WTC11 (cell line): ENCODE data around the gene SHOC2. TPM values are rescaled to one million over a fixed set of nuclear protein-coding genes. Genes with fewer than 3 reads are reported as not detected.

Experiments
- ATAC-seq: fragments of 200-7000 bp; cut with Tn5 transposase; 2 replicates; pipeline ENCODE4 v1.10.0; 2021; ENCODE audit warnings: mild to moderate bottlenecking, moderate library complexity
- CTCF ChIA-PET: fragments of 300-600 bp; sonication (Branson Sonifier 250); formaldehyde crosslinking; loops from one replicate; lab custom pipeline; 2021; ENCODE audit warnings: antibody characterized with exemption; lab: Charles Lee
- POLR2A ChIA-PET: fragments of 350-600 bp; sonication (Branson Sonifier 250); formaldehyde crosslinking; loops from one replicate; lab custom pipeline; 2021; ENCODE audit warnings: antibody characterized with exemption; lab: Charles Lee
- DNase-seq: peaks from one replicate; pipeline ENCODE4 v3.0.0; 2021; ENCODE audit warnings: low spot score
- H3K27ac Mint-ChIP-seq: 2 replicates; pipeline ENCODE4 v1.8.0; 2021; ENCODE audit warnings: mixed read lengths
- H3K27me3 Mint-ChIP-seq: 2 replicates; pipeline ENCODE4 v1.8.0; 2021; ENCODE audit warnings: low read depth, mild to moderate bottlenecking, moderate library complexity, mixed read lengths
- H3K36me3 Mint-ChIP-seq: 2 replicates; pipeline ENCODE4 v1.8.0; 2021; ENCODE audit warnings: mixed read lengths
- H3K4me1 Mint-ChIP-seq: 2 replicates; pipeline ENCODE4 v1.8.0; 2022; ENCODE audit warnings: mixed read lengths
- H3K4me3 Mint-ChIP-seq: 2 replicates; pipeline ENCODE4 v1.8.0; 2021; ENCODE audit warnings: mild to moderate bottlenecking, moderate library complexity, mixed read lengths
- H3K9me3 Mint-ChIP-seq: 2 replicates; pipeline ENCODE4 v1.8.0; 2021; ENCODE audit warnings: mixed read lengths
- AR ChIP-seq: fragments of 250-450 bp; sonication (Bioruptor Pico); IDR thresholded peaks from 2 replicates; pipeline ENCODE4 v1.9.0; 2021; ENCODE audit warnings: mild to moderate bottlenecking
- ETV6 ChIP-seq: sonication (generic); formaldehyde crosslinking; IDR thresholded peaks from 2 replicates; pipeline ENCODE4 v1.8.1; 2022; ENCODE audit warnings: mild to moderate bottlenecking, missing genetic modification reagents
- GTF2I ChIP-seq: fragments of 250-450 bp; sonication (Bioruptor Pico); conservative IDR thresholded peaks from 2 replicates; pipeline ENCODE4 v1.4.0; 2021; ENCODE audit warnings: mild to moderate bottlenecking
- IRF1 ChIP-seq: sonication (generic); formaldehyde crosslinking; IDR thresholded peaks from 2 replicates; pipeline ENCODE4 v1.8.0; 2023; ENCODE audit warnings: missing genetic modification reagents
- IRF2 ChIP-seq: sonication (generic); formaldehyde crosslinking; IDR thresholded peaks from 2 replicates; pipeline ENCODE4 v1.8.0; 2022; ENCODE audit warnings: low read depth, missing genetic modification reagents, borderline replicate concordance
- NFE2L1 ChIP-seq: sonication (generic); formaldehyde crosslinking; IDR thresholded peaks from 2 replicates; pipeline ENCODE4 v1.8.1; 2023; ENCODE audit warnings: missing genetic modification reagents
- RELA ChIP-seq: sonication (generic); formaldehyde crosslinking; IDR thresholded peaks from 2 replicates; pipeline ENCODE4 v1.8.1; 2022; ENCODE audit warnings: missing genetic modification reagents, mild to moderate bottlenecking, borderline replicate concordance
- SMAD3 ChIP-seq: sonication (generic); formaldehyde crosslinking; IDR thresholded peaks from 2 replicates; pipeline ENCODE4 v1.8.0; 2022; ENCODE audit warnings: missing genetic modification reagents, mild to moderate bottlenecking, borderline replicate concordance
- SP1 ChIP-seq: sonication (generic); formaldehyde crosslinking; conservative IDR thresholded peaks from 2 replicates; pipeline ENCODE4 v1.8.1; 2022; ENCODE audit warnings: missing genetic modification reagents
- STAT6 ChIP-seq: sonication (generic); formaldehyde crosslinking; conservative IDR thresholded peaks from 2 replicates; pipeline ENCODE4 v1.8.1; 2023; ENCODE audit warnings: mild to moderate bottlenecking, low read depth, missing genetic modification reagents, moderate library complexity
- TEAD1 ChIP-seq: sonication (generic); formaldehyde crosslinking; IDR thresholded peaks from 2 replicates; pipeline ENCODE4 v1.8.0; 2022; ENCODE audit warnings: mild to moderate bottlenecking, missing genetic modification reagents
- ZMAT4 ChIP-seq: fragments of 250-450 bp; sonication (Bioruptor Pico); IDR thresholded peaks from 2 replicates; pipeline ENCODE4 v1.9.0; 2021; ENCODE audit warnings: mild to moderate bottlenecking
- ZNF263 ChIP-seq: sonication (generic); formaldehyde crosslinking; IDR thresholded peaks from 2 replicates; pipeline ENCODE4 v1.8.1; 2022; ENCODE audit warnings: low read depth, mild to moderate bottlenecking, moderate library complexity, missing genetic modification reagents
- ZNF671 ChIP-seq: fragments of 250-450 bp; sonication (Bioruptor Pico); IDR thresholded peaks from 2 replicates; pipeline ENCODE4 v1.8.0; 2021; ENCODE audit warnings: mild to moderate bottlenecking
- total RNA-seq: library from RNA; stranded (reverse); gene quantifications from 3 replicates; pipeline ENCODE4 v1.2.3, GENCODE V29; 2021
- TF ChIP-seq, protein P1 (sequence below): sonication (generic); formaldehyde crosslinking; IDR thresholded peaks from 2 replicates; pipeline ENCODE4 v1.8.0; 2022; ENCODE audit warnings: mild to moderate bottlenecking, missing genetic modification reagents
- TF ChIP-seq, protein P2 (sequence below): sonication (generic); formaldehyde crosslinking; IDR thresholded peaks from 2 replicates; pipeline ENCODE4 v1.8.1; 2023; ENCODE audit warnings: mild to moderate bottlenecking, missing genetic modification reagents, moderate library complexity

The SHOC2 gene
- total RNA-seq, 1 experiment from 2014 or later: 21.6 TPM

DNA sequence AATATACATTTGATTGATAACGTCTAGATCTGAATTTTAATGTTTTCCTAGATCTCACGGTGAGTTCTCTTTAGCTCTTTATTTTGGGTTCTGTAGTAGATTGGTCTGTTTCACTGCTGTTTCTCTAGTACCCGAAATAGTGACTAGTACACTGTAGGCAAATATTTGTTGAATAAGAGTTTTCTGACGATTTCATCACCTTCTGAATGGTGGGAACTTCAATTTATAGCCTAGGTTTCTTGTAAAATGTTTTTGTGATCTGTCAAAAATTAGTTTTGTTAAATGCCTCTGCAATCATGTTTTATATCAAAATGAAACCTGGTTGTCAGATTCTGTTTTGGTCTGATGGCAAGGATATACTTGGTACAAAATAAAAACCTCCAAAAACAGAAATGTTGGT is 37.5 kb upstream of the SHOC2 start:
- Mint-ChIP-seq H3K9me3 (no peaks in the 10 kb centered on the region), H3K4me3 (no peak overlapping the region), H3K36me3 (peaks cover 8% of the 10 kb centered on the region), H3K27me3 (no peaks in the 10 kb centered on the region), H3K27ac (no peak overlapping the region), H3K4me1 (no peaks in the 10 kb centered on the region)
- ChIA-PET POLR2A (no interaction called here), CTCF (no interaction called here)
- no peak for DNase-seq
- ATAC-seq: no peak
- TF ChIP-seq SMAD3 (no peak), ZNF671 (CRISPR knock-in tag) (no peak), IRF2 (CRISPR knock-in tag) (no peak), RELA (CRISPR knock-in tag) (no peak), ZMAT4 (no peak), IRF1 (CRISPR knock-in tag) (no peak), AR (CRISPR knock-in tag) (no peak), NFE2L1 (CRISPR knock-in tag) (no peak), SP1 (CRISPR knock-in tag) (no peak), ZNF263 (CRISPR knock-in tag) (no peak), TEAD1 (no peak), GTF2I (CRISPR knock-in tag) (no peak), STAT6 (no peak), ETV6 (no peak)
- TF ChIP-seq, protein P1, sequence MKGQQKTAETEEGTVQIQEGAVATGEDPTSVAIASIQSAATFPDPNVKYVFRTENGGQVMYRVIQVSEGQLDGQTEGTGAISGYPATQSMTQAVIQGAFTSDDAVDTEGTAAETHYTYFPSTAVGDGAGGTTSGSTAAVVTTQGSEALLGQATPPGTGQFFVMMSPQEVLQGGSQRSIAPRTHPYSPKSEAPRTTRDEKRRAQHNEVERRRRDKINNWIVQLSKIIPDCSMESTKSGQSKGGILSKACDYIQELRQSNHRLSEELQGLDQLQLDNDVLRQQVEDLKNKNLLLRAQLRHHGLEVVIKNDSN (CRISPR knock-in tag): no peak
- TF ChIP-seq, protein P2, sequence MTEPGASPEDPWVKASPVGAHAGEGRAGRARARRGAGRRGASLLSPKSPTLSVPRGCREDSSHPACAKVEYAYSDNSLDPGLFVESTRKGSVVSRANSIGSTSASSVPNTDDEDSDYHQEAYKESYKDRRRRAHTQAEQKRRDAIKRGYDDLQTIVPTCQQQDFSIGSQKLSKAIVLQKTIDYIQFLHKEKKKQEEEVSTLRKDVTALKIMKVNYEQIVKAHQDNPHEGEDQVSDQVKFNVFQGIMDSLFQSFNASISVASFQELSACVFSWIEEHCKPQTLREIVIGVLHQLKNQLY (CRISPR knock-in tag): no peak

- CTCF ChIA-PET: no interaction called here
- Mint-ChIP-seq H3K9me3 (no peaks in the 10 kb centered on the region), H3K27ac (no peak overlapping the region), H3K4me1 (no peaks in the 10 kb centered on the region), H3K27me3 (no peaks in the 10 kb centered on the region), H3K4me3 (no peak overlapping the region), H3K36me3 (peaks cover 8% of the 10 kb centered on the region)
- DNase-seq: no peak
- ATAC-seq: no peak
- POLR2A ChIA-PET: no interaction called here
- TF ChIP-seq SMAD3: no peak
Observed at GRCh38 chr10:110883924-110884323, 35.5 kb upstream of the SHOC2 start.
